ENCODE measurements around the gene C10orf90. TPM values are rescaled to one million over a fixed set of nuclear protein-coding genes. Genes with fewer than 3 reads are reported as not detected.

C10orf90 gene
- total RNA-seq, 3 donors from 2014 or later (not counting 1 experiment from before 2014, with no cell fraction given), result not detected

- peaks cover 12% of the 10 kb centered on the region for H3K9me3 ChIP-seq (ENCODE audit: control insufficient read depth, insufficient read depth, low read length)
- WGBS (ENCODE audit: insufficient coverage), result 90% methylated on average over 11 of the region's 12 CpGs
- intact Hi-C loops (cut with micrococcal nuclease), result no loop called here
- ATAC-seq, result no peak
- no peak overlapping the region for H3K4me3 Mint-ChIP-seq
- no peaks in the 10 kb centered on the region for H3K36me3 ChIP-seq (ENCODE audit: control insufficient read depth, insufficient read depth, low read length)
- H3K27ac Mint-ChIP-seq, result no peak overlapping the region
- peaks cover 14% of the 10 kb centered on the region for H3K36me3 Mint-ChIP-seq
- no peak overlapping the region for H3K4me3 ChIP-seq (ENCODE audit: low read length)
- H3K27me3 ChIP-seq (ENCODE audit: control insufficient read depth, insufficient read depth, low read length), result no peaks in the 10 kb centered on the region
- H3K4me1 Mint-ChIP-seq, result peaks cover 0 to 8% of the 10 kb centered on the region in 2 donors
- no peak overlapping the region for H3K27ac ChIP-seq (ENCODE audit: low read length)
- DNase-seq, result no peak
- peaks cover 5 to 8% of the 10 kb centered on the region in 2 donors for H3K9me3 Mint-ChIP-seq
- H3K4me1 ChIP-seq (ENCODE audit: control insufficient read depth, insufficient read depth, low read length), result peaks cover 2% of the 10 kb centered on the region
- TF ChIP-seq CTCF (IDR thresholded peaks at IDR 0.05), result no peak
- H3K27me3 Mint-ChIP-seq (ENCODE audit: low read depth in 2 of 2), result peaks cover 3 to 24% of the 10 kb centered on the region in 2 donors
Observed at GRCh38 chr10:126420567-126421300, 249.8 kb downstream of the C10orf90 start.

- H3K36me3 Mint-ChIP-seq, result no peaks in the 10 kb centered on the region
- WGBS (ENCODE audit: insufficient coverage), result 72% methylated on average over 3 of the region's 4 CpGs
Observed at GRCh38 chr10:126417220-126417825, 253.2 kb downstream of the C10orf90 start.

GRCh38 chr10:126409821-126410220 is 260.7 kb downstream of the C10orf90 start:
- H3K9me3 ChIP-seq (ENCODE audit: control insufficient read depth, insufficient read depth, low read length), result no peaks in the 10 kb centered on the region
- H3K27ac Mint-ChIP-seq, result no peak overlapping the region
- H3K4me1 Mint-ChIP-seq, result no peaks in the 10 kb centered on the region
- no peak for TF ChIP-seq CTCF (IDR thresholded peaks at IDR 0.05)
- no peaks in the 10 kb centered on the region for H3K36me3 Mint-ChIP-seq
- no peak overlapping the region for H3K4me3 ChIP-seq (ENCODE audit: low read length)
- H3K27ac ChIP-seq (ENCODE audit: low read length), result no peak overlapping the region
- peaks cover 5 to 27% of the 10 kb centered on the region in 2 donors for H3K27me3 Mint-ChIP-seq (ENCODE audit: low read depth in 2 of 2)
- no peaks in the 10 kb centered on the region for H3K4me1 ChIP-seq (ENCODE audit: control insufficient read depth, insufficient read depth, low read length)
- no peak overlapping the region for H3K4me3 Mint-ChIP-seq
- no peaks in the 10 kb centered on the region for H3K27me3 ChIP-seq (ENCODE audit: control insufficient read depth, insufficient read depth, low read length)
- no peaks in the 10 kb centered on the region for H3K9me3 Mint-ChIP-seq
- ATAC-seq (no peak), DNase-seq (no peak)
- H3K36me3 ChIP-seq (ENCODE audit: control insufficient read depth, insufficient read depth, low read length), result no peaks in the 10 kb centered on the region
- WGBS (ENCODE audit: insufficient coverage), result 69% methylated on average over 6 of the region's 6 CpGs
- intact Hi-C loops (cut with micrococcal nuclease), result no loop called here

More at GRCh38 chr10:126417220-126417825, 253.2 kb downstream of the C10orf90 start:
- peaks cover 0 to 4% of the 10 kb centered on the region in 2 donors for H3K9me3 Mint-ChIP-seq
- no peak overlapping the region for H3K27ac Mint-ChIP-seq
- ATAC-seq (no peak), DNase-seq (no peak)
- no peak overlapping the region for H3K27ac ChIP-seq (ENCODE audit: low read length)
- H3K27me3 Mint-ChIP-seq (ENCODE audit: low read depth in 2 of 2), result peaks cover 6 to 32% of the 10 kb centered on the region in 2 donors
- H3K4me3 ChIP-seq (ENCODE audit: low read length), result no peak overlapping the region
- H3K9me3 ChIP-seq (ENCODE audit: control insufficient read depth, insufficient read depth, low read length), result peaks cover 2% of the 10 kb centered on the region
- no peak overlapping the region for H3K4me3 Mint-ChIP-seq
- no peaks in the 10 kb centered on the region for H3K4me1 ChIP-seq (ENCODE audit: control insufficient read depth, insufficient read depth, low read length)
- intact Hi-C loops (cut with micrococcal nuclease), result no loop called here
- no peak for TF ChIP-seq CTCF (IDR thresholded peaks at IDR 0.05)
- no peaks in the 10 kb centered on the region for H3K27me3 ChIP-seq (ENCODE audit: control insufficient read depth, insufficient read depth, low read length)
- H3K36me3 ChIP-seq (ENCODE audit: control insufficient read depth, insufficient read depth, low read length), result no peaks in the 10 kb centered on the region
- no peaks in the 10 kb centered on the region for H3K4me1 Mint-ChIP-seq

All from natural killer cell (primary cell).